ENCODE measurements around the gene EFHC1. TPM values are rescaled to one million over a fixed set of nuclear protein-coding genes. Genes with fewer than 3 reads are reported as not detected.

Gene EFHC1
- total RNA-seq, 1 donor from 2014 or later, result 1.6 TPM

- intact Hi-C loops (cut with micrococcal nuclease), result loop anchor here (5.0 kb wide), 1 partner anchor 42 kb away; no protein-coding TSS in a partner anchor
Measured at GRCh38 chr6:52550014-52550575, 130.0 kb downstream of the EFHC1 start.

GRCh38 chr6:52550870-52551269 lies 130.7 kb downstream of the EFHC1 start:
- intact Hi-C loops (cut with micrococcal nuclease), result loop anchor here (5.0 kb wide), 1 partner anchor 41 kb away; no protein-coding TSS in a partner anchor

GRCh38 chr6:52551483-52552277 lies 131.5 kb downstream of the EFHC1 start:
- intact Hi-C loops (cut with micrococcal nuclease), result loop anchor here (5.0 kb wide), 1 partner anchor 41 kb away; no protein-coding TSS in a partner anchor

- intact Hi-C loops (cut with micrococcal nuclease), result loop anchor here (5.0 kb wide), 1 partner anchor 40 kb away; no protein-coding TSS in a partner anchor
Measured at GRCh38 chr6:52552278-52552643, 132.1 kb downstream of the EFHC1 start.

GRCh38 chr6:52553158-52553557 lies 133.0 kb downstream of the EFHC1 start:
- intact Hi-C loops (cut with micrococcal nuclease), result loop anchor here (5.0 kb wide), 1 partner anchor 39 kb away; no protein-coding TSS in a partner anchor

GRCh38 chr6:52553719-52554118 lies 133.6 kb downstream of the EFHC1 start:
- intact Hi-C loops (cut with micrococcal nuclease), result loop anchor here (5.0 kb wide), 1 partner anchor 39 kb away; no protein-coding TSS in a partner anchor

- intact Hi-C loops (cut with micrococcal nuclease), result loop anchor here (5.0 kb wide), 1 partner anchor 38 kb away; no protein-coding TSS in a partner anchor
Measured at GRCh38 chr6:52554684-52555280, 134.6 kb downstream of the EFHC1 start.

GRCh38 chr6:52555518-52556233 lies 135.5 kb downstream of the EFHC1 start:
- intact Hi-C loops (cut with micrococcal nuclease), result no loop called here

GRCh38 chr6:52557389-52558265 lies 137.5 kb downstream of the EFHC1 start:
- intact Hi-C loops (cut with micrococcal nuclease), result no loop called here

- intact Hi-C loops (cut with micrococcal nuclease), result no loop called here
Measured at GRCh38 chr6:52558266-52559000, 138.3 kb downstream of the EFHC1 start.

GRCh38 chr6:52560462-52560861 lies 140.3 kb downstream of the EFHC1 start:
- intact Hi-C loops (cut with micrococcal nuclease), result no loop called here

- intact Hi-C loops (cut with micrococcal nuclease), result no loop called here
Measured at GRCh38 chr6:52562911-52563310, 142.8 kb downstream of the EFHC1 start.

- intact Hi-C loops (cut with micrococcal nuclease), result no loop called here
Measured at GRCh38 chr6:52564856-52565255, 144.7 kb downstream of the EFHC1 start.

- intact Hi-C loops (cut with micrococcal nuclease), result no loop called here
Measured at GRCh38 chr6:52566201-52566600, 146.1 kb downstream of the EFHC1 start.

- intact Hi-C loops (cut with micrococcal nuclease), result no loop called here
Measured at GRCh38 chr6:52566853-52567279, 146.7 kb downstream of the EFHC1 start.

- intact Hi-C loops (cut with micrococcal nuclease), result no loop called here
Measured at GRCh38 chr6:52568320-52568719, 148.2 kb downstream of the EFHC1 start.

GRCh38 chr6:52570291-52570700 lies 150.2 kb downstream of the EFHC1 start:
- intact Hi-C loops (cut with micrococcal nuclease), result loop anchor here (5.0 to 10.0 kb wide), 3 partner anchors 405 to 1082 kb away; partner anchors contain the start of gene ELOVL5

- intact Hi-C loops (cut with micrococcal nuclease), result loop anchor here (5.0 to 10.0 kb wide), 3 partner anchors 406 to 1081 kb away; partner anchors contain the start of gene ELOVL5
Measured at GRCh38 chr6:52571099-52571755, 151.1 kb downstream of the EFHC1 start.

- intact Hi-C loops (cut with micrococcal nuclease), result loop anchor here (5.0 to 10.0 kb wide), 3 partner anchors 408 to 1080 kb away; partner anchors contain the start of gene ELOVL5
Measured at GRCh38 chr6:52572536-52572935, 152.4 kb downstream of the EFHC1 start.
